K562 (cell line): Measurements from ENCODE around the gene FBXL4. TPM values are rescaled to one million over a fixed set of nuclear protein-coding genes. Genes with fewer than 3 reads are reported as not detected.

ENCODE experiments used
- ATAC-seq: fragments of 200-7000 bp; cut with Tn5 transposase; 3 replicates; pipeline ENCODE4 v1.9.1; 2020; ENCODE audit warnings: moderate library complexity
- BruUV-seq: library from RNA; stranded (reverse); fragments of 400-500 nt; replicated peaks from 2 replicates; lab custom pipeline; 2021; lab: Mats Ljungman, UMichigan
- CTCF ChIA-PET: fragments of 300-600 bp; formaldehyde crosslinking; extraction: SDS; loops from one replicate; lab custom pipeline; 2021; ENCODE audit warnings: low intra/inter-chr PET ratio; lab: Yijun Ruan, JAX
- POLR2A ChIA-PET: fragments of 300-600, 350-650 bp; sonication (Branson Sonifier 250); formaldehyde crosslinking; extraction: SDS; loops from one replicate; lab custom pipeline; 2021; ENCODE audit warnings: antibody characterized with exemption, inconsistent platforms; lab: Yijun Ruan, JAX
- DNase-seq, 4 experiments: peaks; one replicate each; pipeline versions ENCODE4 v3.0.0 to v3.0.0-alpha.2; 2011 to 2018; ENCODE audit warnings: low spot score in 3 of 4, mixed read lengths in 3 of 4; ENCODE audit errors: extremely low read depth in 1 of 4
- FAIRE-seq: peaks from 2 replicates; lab custom pipeline; 2011; peaks lifted over from hg19 to GRCh38; lab: Jason Lieb, UNC
- H2AFZ ChIP-seq: 2 replicates; pipeline ENCODE4 v1.6.0; 2011; ENCODE audit warnings: low read depth, low read length, control low read depth, inconsistent platforms
- H3K27ac ChIP-seq: fragments of 200-600 bp; 3 replicates; pipeline ENCODE4 v1.8.0; 2011; ENCODE audit warnings: low read depth, mild to moderate bottlenecking, control low read depth, inconsistent platforms, low read length, moderate library complexity, mixed read lengths; ENCODE audit errors: extremely low read depth
- H3K27me3 ChIP-seq, 2 experiments: fragments of 300-600 bp in 1 of 2; 2 replicates in 1 of 2; 3 replicates in 1 of 2; pipeline versions ENCODE4 v1.6.0 to v1.8.0; 2011; ENCODE audit warnings: inconsistent platforms in 2 of 2, low read length in 2 of 2, mild to moderate bottlenecking in 1 of 2, mixed read lengths in 1 of 2, moderate library complexity in 1 of 2; ENCODE audit not compliant: control insufficient read depth in 2 of 2, insufficient read depth in 2 of 2
- H3K36me3 ChIP-seq: fragments of 300-600 bp; 3 replicates; pipeline ENCODE4 v1.8.0; 2011; ENCODE audit warnings: mild to moderate bottlenecking, low read length, inconsistent platforms; ENCODE audit not compliant: control insufficient read depth, insufficient read depth
- H3K4me1 ChIP-seq, 2 experiments: fragments of 200-600 bp in 1 of 2; replicated peaks in 1 of 2; 2 replicates in 1 of 2; 3 replicates in 1 of 2; pipeline versions ENCODE4 v1.5.1 to v1.8.0; 2011; ENCODE audit warnings: inconsistent platforms in 2 of 2, low read length in 2 of 2, mild to moderate bottlenecking in 1 of 2, mixed read lengths in 1 of 2, moderate library complexity in 1 of 2; ENCODE audit not compliant: control insufficient read depth in 2 of 2, insufficient read depth in 2 of 2
- H3K4me2 ChIP-seq: 2 replicates; pipeline ENCODE4 v1.6.1; 2011; ENCODE audit warnings: low read length, control low read depth, inconsistent platforms, mixed read lengths; ENCODE audit not compliant: insufficient read depth
- H3K4me3 ChIP-seq: fragments of 200-600 bp; sonication (generic), shearing (Covaris generic); 2 replicates; pipeline ENCODE4 v1.5.1; 2016; ENCODE audit warnings: control low read depth, inconsistent platforms
- H3K79me2 ChIP-seq: fragments of 200-600 bp; 3 replicates; pipeline ENCODE4 v1.8.0; 2011; ENCODE audit warnings: low read length, inconsistent platforms; ENCODE audit not compliant: control insufficient read depth, insufficient read depth
- H3K9ac ChIP-seq, 2 experiments: 2 replicates each; pipeline versions ENCODE4 v1.6.0 to v1.6.1; 2011; ENCODE audit warnings: low read depth in 2 of 2, low read length in 2 of 2, control low read depth in 1 of 2, inconsistent platforms in 1 of 2, mild to moderate bottlenecking in 1 of 2, mixed read lengths in 1 of 2; ENCODE audit not compliant: insufficient read depth in 1 of 2
- H3K9me1 ChIP-seq: one replicate; pipeline ENCODE4 v1.6.0; 2011; ENCODE audit warnings: inconsistent platforms, mild to moderate bottlenecking, low read length, moderate library complexity; ENCODE audit not compliant: control insufficient read depth, insufficient read depth
- H3K9me3 ChIP-seq: replicated peaks from 2 replicates; pipeline ENCODE4 v1.5.1; 2011; ENCODE audit warnings: low read depth, low read length, inconsistent platforms; ENCODE audit not compliant: control insufficient read depth, insufficient read depth
- H4K20me1 ChIP-seq: replicated peaks from 2 replicates; pipeline ENCODE4 v1.6.1; 2011; ENCODE audit warnings: low read length, inconsistent platforms, mixed read lengths; ENCODE audit not compliant: control insufficient read depth, insufficient read depth
- ASH1L ChIP-seq: fragments of 450-650 bp; IDR thresholded peaks from 2 replicates; pipeline ENCODE4 v1.6.1; 2018; ENCODE audit warnings: borderline replicate concordance, mild to moderate bottlenecking, low read depth; ENCODE audit not compliant: partially characterized antibody
- ATF4 ChIP-seq: fragments of 450-650 bp; formaldehyde crosslinking; IDR thresholded peaks from 2 replicates; pipeline ENCODE4 v1.4.0; 2022; ENCODE audit warnings: mild to moderate bottlenecking, moderate library complexity
- ATF6 ChIP-seq: sonication (generic); formaldehyde crosslinking; IDR thresholded peaks from 2 replicates; pipeline ENCODE4 v1.4.0; 2020; ENCODE audit warnings: mild to moderate bottlenecking, missing genetic modification reagents
- ELF4 ChIP-seq: fragments of 450-650 bp; formaldehyde crosslinking; IDR thresholded peaks from 2 replicates; pipeline ENCODE4 v1.4.0; 2022; ENCODE audit warnings: missing genetic modification characterization
- FOSL1 ChIP-seq: fragments of 200-800 bp; sonication (Bioruptor generic); conservative IDR thresholded peaks from 2 replicates; pipeline ENCODE4 v1.6.1; 2016; ENCODE audit warnings: missing genetic modification characterization, missing compliant biosample characterization
- SMARCA5 ChIP-seq: fragments of 450-650 bp; IDR thresholded peaks from 2 replicates; pipeline ENCODE4 v1.6.1; 2016
- USF2 ChIP-seq: sonication (generic); formaldehyde crosslinking; IDR thresholded peaks from 2 replicates; pipeline ENCODE4 v1.5.0; 2020; ENCODE audit warnings: missing genetic modification reagents
- ZC3H11A ChIP-seq: IDR thresholded peaks from 2 replicates; pipeline ENCODE4 v1.6.1; 2012; ENCODE audit warnings: low read depth, low read length, improper control_type of control experiment
- ZNF311 ChIP-seq: fragments of 250-450 bp; sonication (Bioruptor Pico); IDR thresholded peaks from 2 replicates; pipeline ENCODE4 v1.4.0; 2020; ENCODE audit warnings: mild to moderate bottlenecking, moderate library complexity
- ZNF592 ChIP-seq: fragments of 450-650 bp; IDR thresholded peaks from 2 replicates; pipeline ENCODE4 v1.6.1; 2017; ENCODE audit warnings: antibody characterized with exemption, mild to moderate bottlenecking
- WGBS: fragments of 100-300 bp; shearing (Covaris generic); methylation state at CpG from one replicate; pipeline ENCODE4 v1.1.6; 2016; ENCODE audit warnings: low coverage, mixed read lengths; ENCODE audit not compliant: insufficient coverage; ENCODE audit errors: missing lambda C conversion rate; 5-methylcytosine and 5-hydroxymethylcytosine counted together
- in situ Hi-C: fragments of 300-500 bp; cut with MboI; formaldehyde crosslinking; loops from 4 replicates; pipeline ENCODE4 v1.15.0; 2018; ENCODE audit warnings: inconsistent platforms, mixed read lengths
- intact Hi-C: fragments of 100-400 bp; cut with micrococcal nuclease; formaldehyde crosslinking; loops from 2 replicates; pipeline ENCODE4 v1.14.2; 2022
- polyA plus RNA-seq, 8 experiments: library from polyadenylated mRNA; depleted of rRNA in 4 of 8; stranded (reverse) in 5 of 8; unstranded in 3 of 8; fragments of >200 nt; fragmentation: Nextera tagmentation in 2 of 8; fragmentation: Illumina TruSeq in 1 of 8; extraction: Ambion mirVana in 2 of 8; extraction: Trizol in 1 of 8; gene quantifications; 2 replicates each; pipeline versions ENCODE4 v1.2.1 to v1.2.3, GENCODE V29; 2011 to 2014; ENCODE audit warnings: inconsistent platforms in 1 of 8, missing spikeins in 1 of 8
- total RNA-seq, 7 experiments: library from RNA; depleted of rRNA in 6 of 7; stranded (reverse); fragments of >200 nt in 6 of 7; fragmentation: Illumina TruSeq in 2 of 7; extraction: Trizol in 2 of 7; gene quantifications; 2 replicates each; pipeline versions ENCODE4 v1.2.1 to v1.2.3, GENCODE V29; 2011 to 2021; ENCODE audit warnings: low replicate concordance in 1 of 7

The FBXL4 gene
- total and polyA plus RNA-seq, 9 of the 15 experiments (the other 6 are each of a cell fraction or from before 2014, with no cell fraction given): 4.2 to 23.1 (median 7.7) TPM

- POLR2A ChIA-PET: interaction anchor here (0.6 to 1.7 kb wide), 2 partner anchors 9 to 49 kb away, joined by 3 to 4 read pairs; no protein-coding TSS in a partner anchor
- in situ Hi-C loops: no loop called here
- TF ChIP-seq ATF6 (CRISPR knock-in tag): no peak
- TF ChIP-seq ASH1L: no peak
- no peak for TF ChIP-seq FOSL1
- no peak for TF ChIP-seq ATF4 (CRISPR knock-in tag)
- no peak for TF ChIP-seq ZNF592
- no peak for TF ChIP-seq USF2 (CRISPR knock-in tag)
- no peak for TF ChIP-seq SMARCA5
- TF ChIP-seq ZC3H11A: no peak
- TF ChIP-seq ZNF311 (CRISPR knock-in tag): no peak
- no peak for TF ChIP-seq ELF4 (CRISPR knock-in tag)
These were observed 119.4 kb downstream of the FBXL4 start for GRCh38 chr6:98828211-98828788.

More at GRCh38 chr6:98828211-98828788, 119.4 kb downstream of the FBXL4 start:
- WGBS: 8% methylated on average over 11 of the region's 12 CpGs
- Histone ChIP-seq H3K9me3 (peaks cover 6% of the 10 kb centered on the region; the same call in 1 of the 2 replicates), H3K4me3 (no peak overlapping the region), H3K79me2 (no peaks in the 10 kb centered on the region), H4K20me1 (no peaks in the 10 kb centered on the region), H3K36me3 (no peaks in the 10 kb centered on the region), H3K4me2 (no peak overlapping the region), H3K27ac (no peak overlapping the region), H3K9me1 (no peaks in the 10 kb centered on the region), H3K9ac (no peak overlapping the region), H2AFZ (peak overlapping the region; percentile 47; the same call in 1 of the 2 replicates), H3K27me3 (peaks cover 27 to 38% of the 10 kb centered on the region in 2 experiments), H3K4me1 (peaks cover 0 to 34% of the 10 kb centered on the region in 2 experiments; a peak in 2 of 5 replicates)
- no TSS peak for BruUV-seq
- no peak for DNase-seq
- intact Hi-C loops: no loop called here
- no peak for FAIRE-seq
- CTCF ChIA-PET: no interaction called here
- no peak; the same call in 1 of the 3 replicates for ATAC-seq
